ENCODE measurements around the gene UBE2S. TPM values are rescaled to one million over a fixed set of nuclear protein-coding genes. Genes with fewer than 3 reads are reported as not detected.
"Not testable (repeated sequence)": the region's sequence is repeated elsewhere in the genome, so short reads cannot be mapped to it uniquely, and the experiment has no call there.

The UBE2S gene
- polyA plus RNA-seq, 1 experiment: 28.9 TPM

DNA sequence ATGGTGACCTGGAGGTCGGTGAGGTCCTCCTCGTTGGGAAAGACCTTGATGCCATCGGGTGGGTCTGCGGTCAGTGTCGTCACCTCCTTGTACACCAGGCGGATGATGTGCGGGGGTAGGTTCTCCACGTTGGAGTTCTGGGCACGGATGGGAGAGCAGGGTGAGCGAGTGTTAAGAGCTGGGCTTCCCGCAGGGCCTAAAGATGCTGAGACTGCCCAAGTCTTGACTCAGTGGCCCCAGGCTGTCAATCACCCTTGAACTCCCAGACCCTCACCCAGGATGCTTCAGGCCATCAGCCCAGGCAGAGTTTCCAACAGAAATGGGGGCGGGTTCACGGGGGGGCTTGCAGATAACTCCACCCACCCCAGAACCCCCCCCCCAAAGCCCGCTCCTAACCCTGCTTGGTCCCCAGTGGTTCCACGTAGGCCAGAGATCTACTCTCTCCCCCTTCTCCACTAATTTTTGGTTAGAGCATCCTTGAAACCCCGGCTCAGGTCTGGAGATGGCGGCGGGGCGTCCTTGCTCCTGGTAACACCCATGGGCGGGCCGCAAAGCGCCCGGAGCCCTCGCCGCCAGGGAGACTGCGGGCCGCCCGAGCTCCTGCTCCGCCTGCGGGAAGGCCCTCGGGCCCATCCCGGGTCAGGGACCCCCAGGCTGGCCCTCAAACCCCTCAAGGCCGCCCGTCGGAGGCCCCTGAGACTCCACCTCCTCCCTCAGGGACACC is 600 bp downstream of the UBE2S start:
- H3K9me3 ChIP-seq (ENCODE audit: control insufficient read depth, insufficient read depth, low read length): no peaks in the 10 kb centered on the region
- ChIA-PET POLR2A (interaction anchor here (0.6 to 5.3 kb wide), 32 partner anchors 9 to 261 kb away, joined by 3 to 93 read pairs (median 6); partner anchors contain the start of genes GARIN5B, HSPBP1, ISOC2 and KMT5C), CTCF (interaction anchor here (1.0 to 1.5 kb wide), 3 partner anchors 61 to 199 kb away, joined by 3 to 4 read pairs (median 3); no protein-coding TSS in a partner anchor)
- TF ChIP-seq, protein P1, sequence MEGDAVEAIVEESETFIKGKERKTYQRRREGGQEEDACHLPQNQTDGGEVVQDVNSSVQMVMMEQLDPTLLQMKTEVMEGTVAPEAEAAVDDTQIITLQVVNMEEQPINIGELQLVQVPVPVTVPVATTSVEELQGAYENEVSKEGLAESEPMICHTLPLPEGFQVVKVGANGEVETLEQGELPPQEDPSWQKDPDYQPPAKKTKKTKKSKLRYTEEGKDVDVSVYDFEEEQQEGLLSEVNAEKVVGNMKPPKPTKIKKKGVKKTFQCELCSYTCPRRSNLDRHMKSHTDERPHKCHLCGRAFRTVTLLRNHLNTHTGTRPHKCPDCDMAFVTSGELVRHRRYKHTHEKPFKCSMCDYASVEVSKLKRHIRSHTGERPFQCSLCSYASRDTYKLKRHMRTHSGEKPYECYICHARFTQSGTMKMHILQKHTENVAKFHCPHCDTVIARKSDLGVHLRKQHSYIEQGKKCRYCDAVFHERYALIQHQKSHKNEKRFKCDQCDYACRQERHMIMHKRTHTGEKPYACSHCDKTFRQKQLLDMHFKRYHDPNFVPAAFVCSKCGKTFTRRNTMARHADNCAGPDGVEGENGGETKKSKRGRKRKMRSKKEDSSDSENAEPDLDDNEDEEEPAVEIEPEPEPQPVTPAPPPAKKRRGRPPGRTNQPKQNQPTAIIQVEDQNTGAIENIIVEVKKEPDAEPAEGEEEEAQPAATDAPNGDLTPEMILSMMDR (IDR thresholded peaks at IDR 0.05; ENCODE audit: low read depth, low read length): no peak
- no peaks in the 10 kb centered on the region for H3K27me3 ChIP-seq (ENCODE audit: control insufficient read depth, insufficient read depth, low read length)
- no peak for DNase-seq (ENCODE audit: low read depth, low spot score)
- peak overlapping the region; percentile 39 for H3K27ac ChIP-seq (ENCODE audit: low read depth, low read length)
- H3K4me3 ChIP-seq (ENCODE audit: low read depth, low read length): peak overlapping the region; percentile 83

DNA sequence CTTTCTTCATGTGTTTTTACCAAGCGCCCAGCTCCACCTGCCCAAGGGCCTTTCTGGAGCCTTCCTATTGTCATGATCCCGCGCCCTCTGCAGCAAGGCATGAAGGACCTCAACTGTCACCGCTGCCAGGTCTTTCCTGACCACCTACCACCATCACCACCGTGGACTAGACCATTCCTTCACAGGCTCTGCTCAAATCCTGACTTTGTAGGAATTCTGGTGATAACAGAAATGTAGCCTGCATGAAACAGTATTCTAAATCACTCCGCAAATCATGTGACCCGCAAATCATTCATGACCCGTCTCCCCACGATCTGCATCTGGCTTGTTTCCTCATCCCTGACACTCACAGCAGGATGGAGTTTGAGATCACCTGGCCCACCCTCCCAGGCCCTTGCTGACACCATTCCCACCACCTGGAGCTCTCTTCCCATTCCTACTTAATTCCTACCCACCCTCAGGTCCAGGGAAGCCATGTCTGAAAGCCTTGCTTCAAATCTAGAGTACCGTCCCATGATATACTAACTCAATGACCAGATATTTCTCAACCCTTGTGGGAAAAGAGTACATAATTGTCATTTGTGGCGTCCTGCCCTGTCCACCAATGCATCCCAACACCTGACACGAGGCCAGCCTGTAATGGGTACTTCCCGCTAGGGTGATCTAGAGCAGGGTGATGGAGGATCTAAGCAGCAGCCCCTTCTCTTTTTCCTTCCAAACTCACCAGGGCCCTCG is 1.3 kb downstream of the UBE2S start:
- no peak for DNase-seq (ENCODE audit: low read depth, low spot score)
- POLR2A ChIA-PET: interaction anchor here (0.6 to 5.3 kb wide), 7 partner anchors 15 to 147 kb away, joined by 3 to 93 read pairs (median 12); partner anchors contain the start of genes HSPBP1, ISOC2 and PPP6R1
- Histone ChIP-seq H3K27ac (ENCODE audit: low read depth, low read length) (no peak overlapping the region), H3K27me3 (ENCODE audit: control insufficient read depth, insufficient read depth, low read length) (no peaks in the 10 kb centered on the region), H3K4me3 (ENCODE audit: low read depth, low read length) (peak overlapping the region; percentile 83), H3K9me3 (ENCODE audit: control insufficient read depth, insufficient read depth, low read length) (no peaks in the 10 kb centered on the region)
- TF ChIP-seq, protein P1 (IDR thresholded peaks at IDR 0.05; ENCODE audit: low read depth, low read length): no peak
- CTCF ChIA-PET: interaction anchor here (1.2 to 1.5 kb wide), 2 partner anchors 98 to 200 kb away, joined by 3 to 4 read pairs; no protein-coding TSS in a partner anchor

DNA sequence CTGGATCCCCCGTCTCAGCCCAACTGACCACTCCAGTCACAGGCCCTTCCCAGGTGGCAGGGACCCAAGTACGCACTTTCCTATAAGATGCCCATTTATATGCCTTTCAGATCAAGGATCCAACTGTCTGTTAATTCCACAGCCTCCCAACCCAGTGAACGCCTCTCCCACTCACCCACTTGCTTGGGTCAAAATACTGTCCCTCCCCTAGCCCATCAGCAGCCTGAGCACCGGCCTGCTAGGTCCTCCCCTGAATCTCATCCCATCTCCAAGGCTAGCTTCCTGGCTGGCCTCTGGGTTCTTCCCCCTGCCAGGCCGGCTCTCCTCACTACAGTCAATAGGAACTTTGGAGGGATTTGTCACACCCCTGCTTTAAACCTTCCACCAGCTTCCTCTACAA is 1.9 kb downstream of the UBE2S start:
- no peak for DNase-seq (ENCODE audit: low read depth, low spot score)
- TF ChIP-seq, protein P1 (IDR thresholded peaks at IDR 0.05; ENCODE audit: low read depth, low read length): no peak
- no peak overlapping the region for H3K27ac ChIP-seq (ENCODE audit: low read depth, low read length)
- CTCF ChIA-PET: interaction anchor here (0.9 to 1.5 kb wide), 2 partner anchors 98 to 201 kb away, joined by 3 to 4 read pairs; no protein-coding TSS in a partner anchor
- H3K4me3 ChIP-seq (ENCODE audit: low read depth, low read length): peak overlapping the region; percentile 83
- H3K9me3 ChIP-seq (ENCODE audit: control insufficient read depth, insufficient read depth, low read length): no peaks in the 10 kb centered on the region
- H3K27me3 ChIP-seq (ENCODE audit: control insufficient read depth, insufficient read depth, low read length): no peaks in the 10 kb centered on the region
- POLR2A ChIA-PET: interaction anchor here (0.6 to 5.3 kb wide), 2 partner anchors 14 to 74 kb away, joined by 3 to 93 read pairs; no protein-coding TSS in a partner anchor

DNA sequence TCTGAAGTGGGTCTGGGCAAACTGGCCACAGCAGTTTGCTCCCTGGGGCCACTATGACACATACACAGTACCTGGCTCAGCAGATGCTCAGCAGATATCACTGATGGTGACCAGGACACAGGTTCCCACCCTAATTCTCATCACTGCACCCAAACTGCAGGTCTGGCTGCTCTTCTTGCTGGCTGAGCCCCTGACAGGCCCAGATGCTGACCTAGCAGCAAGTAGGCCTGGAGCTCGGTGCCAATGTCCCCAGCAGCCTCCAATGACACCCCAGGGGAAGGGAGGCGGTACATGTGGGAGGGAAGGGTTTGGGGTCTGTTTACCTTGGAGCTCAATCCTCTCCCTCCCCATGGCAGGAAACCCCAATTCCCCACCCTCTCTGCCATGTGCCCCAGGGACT is 5.1 kb downstream of the UBE2S start:
- POLR2A ChIA-PET: no interaction called here
- CTCF ChIA-PET: no interaction called here
- no peak for DNase-seq (ENCODE audit: low read depth, low spot score)

DNA sequence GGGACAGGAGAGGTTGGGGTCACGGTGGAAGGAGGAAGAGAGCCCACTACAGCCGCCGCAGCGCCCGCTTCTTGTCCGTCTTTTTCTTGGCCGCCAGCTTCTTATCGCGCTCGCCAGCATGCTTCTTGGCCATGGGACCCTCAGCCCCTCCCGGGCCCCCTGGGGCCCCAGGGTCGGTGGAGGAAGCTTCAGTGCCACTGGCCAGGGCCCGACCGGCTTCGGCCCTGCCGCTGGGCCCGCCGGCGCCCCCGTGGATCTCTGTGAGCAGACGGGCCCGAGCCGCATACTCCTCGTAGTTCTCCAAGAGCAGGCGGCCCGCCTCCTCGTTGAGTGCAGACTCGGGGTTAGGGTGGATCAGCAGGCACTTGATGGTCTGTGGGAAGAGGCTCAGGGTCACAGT is 6.2 kb downstream of the UBE2S start:
- H3K27me3 ChIP-seq (ENCODE audit: control insufficient read depth, insufficient read depth, low read length); POLR2A ChIA-PET; H3K9me3 ChIP-seq (ENCODE audit: control insufficient read depth, insufficient read depth, low read length); H3K27ac ChIP-seq (ENCODE audit: low read depth, low read length); DNase-seq (ENCODE audit: low read depth, low spot score); H3K4me3 ChIP-seq (ENCODE audit: low read depth, low read length): not testable (repeated sequence)
- CTCF ChIA-PET: interaction anchor here (0.6 to 0.7 kb wide), 2 partner anchors 66 to 260 kb away, joined by 3 read pairs; no protein-coding TSS in a partner anchor

More for the DNA sequence above, 5.1 kb downstream of the UBE2S start:
- no peak overlapping the region for H3K4me3 ChIP-seq (ENCODE audit: low read depth, low read length)
- H3K27ac ChIP-seq (ENCODE audit: low read depth, low read length): no peak overlapping the region
- TF ChIP-seq, protein P1 (IDR thresholded peaks at IDR 0.05; ENCODE audit: low read depth, low read length): no peak
- no peaks in the 10 kb centered on the region for H3K27me3 ChIP-seq (ENCODE audit: control insufficient read depth, insufficient read depth, low read length)
- no peaks in the 10 kb centered on the region for H3K9me3 ChIP-seq (ENCODE audit: control insufficient read depth, insufficient read depth, low read length)
